ENCODE data around the gene ZNF581.

Gene ZNF581

DNA sequence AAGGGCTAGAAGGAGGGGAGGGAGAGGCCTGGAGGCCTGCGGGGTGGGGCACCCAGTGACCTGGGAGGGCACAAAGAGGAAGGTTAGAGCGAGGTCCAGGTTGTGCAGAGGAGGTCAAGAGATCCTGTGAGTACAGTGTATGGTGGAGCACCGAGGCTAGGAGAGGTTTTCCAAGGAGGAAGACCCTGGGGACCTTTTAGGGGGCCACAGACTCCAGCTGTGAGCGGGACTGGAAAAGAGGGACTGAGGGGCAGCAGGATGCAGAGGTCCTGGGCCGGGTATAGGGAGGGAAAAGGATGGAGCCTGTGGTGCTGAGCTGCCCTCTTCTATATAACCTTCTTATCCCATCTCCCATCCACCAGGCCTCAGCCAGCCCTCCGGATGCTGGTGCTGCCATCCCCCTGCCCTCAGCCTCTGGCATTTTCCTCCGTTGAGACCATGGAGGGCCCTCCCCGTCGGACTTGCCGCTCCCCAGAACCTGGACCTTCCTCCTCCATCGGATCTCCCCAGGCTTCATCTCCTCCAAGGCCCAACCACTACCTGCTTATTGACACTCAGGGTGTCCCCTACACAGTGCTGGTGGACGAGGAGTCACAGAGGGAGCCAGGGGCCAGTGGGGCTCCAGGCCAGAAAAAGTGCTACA lies 863 bp downstream of the ZNF581 start:
- no peaks in the 10 kb centered on the region for H3K9me3 ChIP-seq (ENCODE audit: control insufficient read depth, low read length)
- no peak overlapping the region for H2BK12ac ChIP-seq (ENCODE audit: low read length in 2 of 2)
- no peak overlapping the region for H3K23ac ChIP-seq (ENCODE audit: low read length in 2 of 2)
- H3K36me3 ChIP-seq (ENCODE audit: control insufficient read depth in 1 of 2, insufficient read depth in 2 of 2, low read depth in 1 of 2, low read length in 2 of 2) = peaks cover 17 to 25% of the 10 kb centered on the region in 2 experiments
- H2BK15ac ChIP-seq (ENCODE audit: low read depth, poor library complexity, severe bottlenecking) = peak overlapping the region; percentile 6
- H4K91ac ChIP-seq (ENCODE audit: low read length) = no peak overlapping the region
- H2BK5ac ChIP-seq (ENCODE audit: low read depth, low read length, poor library complexity, severe bottlenecking) = no peak overlapping the region
- peaks cover 42% of the 10 kb centered on the region for H3K4me1 ChIP-seq (ENCODE audit: control insufficient read depth, insufficient read depth, low read depth, low read length)
- no peak overlapping the region for H2AFZ ChIP-seq (ENCODE audit: low read depth, low read length)
- peaks cover 23% of the 10 kb centered on the region for H3K79me1 ChIP-seq (replicated peaks; ENCODE audit: low read length, poor library complexity, severe bottlenecking)
- H3K14ac ChIP-seq (ENCODE audit: low read length in 2 of 2) = peak overlapping the region in 1 of 2 experiments; percentile 26
- H4K8ac ChIP-seq (ENCODE audit: low read length) = peak overlapping the region; percentile 4
- H3K4me3 ChIP-seq (ENCODE audit: insufficient read depth in 1 of 2, low read depth in 1 of 2, low read length in 2 of 2) = peak overlapping the region; percentile 82 to 94
- peak overlapping the region in 1 of 2 experiments; percentile 19 for H3K4ac ChIP-seq (ENCODE audit: low read depth in 1 of 2, low read length in 2 of 2)
- DNase-seq = no peak
- no peak overlapping the region for H3K18ac ChIP-seq (ENCODE audit: low read depth in 1 of 2, low read length in 2 of 2)
- H2BK120ac ChIP-seq (ENCODE audit: low read depth, low read length) = no peak overlapping the region
- H3K9ac ChIP-seq (ENCODE audit: low read length) = peak overlapping the region; percentile 94
- 54% methylated on average over 10 of the region's 12 CpGs for WGBS
- no peaks in the 10 kb centered on the region for H3K27me3 ChIP-seq (ENCODE audit: control insufficient read depth in 1 of 2, insufficient read depth in 1 of 2, low read length in 2 of 2)
- H2AK5ac ChIP-seq (ENCODE audit: low read length, severe bottlenecking) = peak overlapping the region; percentile 38
- H3K27ac ChIP-seq (ENCODE audit: low read length, poor library complexity, severe bottlenecking) = peak overlapping the region; percentile 33
- H3K4me2 ChIP-seq (ENCODE audit: low read length, poor library complexity, severe bottlenecking) = peak overlapping the region; percentile 89

DNA sequence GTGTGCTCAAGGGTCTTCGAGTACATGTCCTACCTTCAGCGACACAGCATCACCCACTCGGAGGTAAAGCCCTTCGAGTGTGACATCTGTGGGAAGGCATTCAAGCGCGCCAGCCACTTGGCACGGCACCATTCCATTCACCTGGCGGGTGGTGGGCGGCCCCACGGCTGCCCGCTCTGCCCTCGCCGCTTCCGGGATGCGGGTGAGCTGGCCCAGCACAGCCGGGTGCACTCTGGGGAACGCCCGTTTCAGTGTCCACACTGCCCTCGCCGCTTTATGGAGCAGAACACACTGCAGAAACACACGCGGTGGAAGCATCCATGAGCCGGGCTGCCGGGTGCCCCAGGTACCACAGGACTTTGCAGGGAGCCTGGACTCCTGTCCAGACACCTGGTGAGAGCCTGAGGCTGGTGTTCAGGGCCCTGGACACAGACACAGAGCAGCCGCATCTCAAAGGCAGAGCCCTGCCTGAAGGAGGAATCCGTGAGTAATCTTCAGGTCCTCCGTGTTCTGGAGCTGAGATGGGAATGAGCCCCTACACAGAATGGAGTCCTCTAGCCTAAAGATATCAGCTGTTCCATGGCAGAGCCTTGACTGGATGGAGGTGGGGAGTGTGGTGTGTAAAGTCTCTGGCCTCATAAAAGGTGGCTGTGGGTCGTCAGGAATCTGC lies 1.5 kb downstream of the ZNF581 start:
- no peak overlapping the region for H2BK5ac ChIP-seq (ENCODE audit: low read depth, low read length, poor library complexity, severe bottlenecking)
- H3K18ac ChIP-seq (ENCODE audit: low read depth in 1 of 2, low read length in 2 of 2) = no peak overlapping the region
- H2AK5ac ChIP-seq (ENCODE audit: low read length, severe bottlenecking) = no peak overlapping the region
- H3K9ac ChIP-seq (ENCODE audit: low read length) = peak overlapping the region; percentile 94
- H2AFZ ChIP-seq (ENCODE audit: low read depth, low read length) = no peak overlapping the region
- no peak for DNase-seq
- H3K14ac ChIP-seq (ENCODE audit: low read length in 2 of 2) = no peak overlapping the region
- H3K4ac ChIP-seq (ENCODE audit: low read depth in 1 of 2, low read length in 2 of 2) = no peak overlapping the region
- 93% methylated on average over 28 of the region's 28 CpGs for WGBS
- no peak overlapping the region for H4K8ac ChIP-seq (ENCODE audit: low read length)
- no peaks in the 10 kb centered on the region for H3K9me3 ChIP-seq (ENCODE audit: control insufficient read depth, low read length)
- peaks cover 17 to 30% of the 10 kb centered on the region in 2 experiments for H3K36me3 ChIP-seq (ENCODE audit: control insufficient read depth in 1 of 2, insufficient read depth in 2 of 2, low read depth in 1 of 2, low read length in 2 of 2)
- H3K23ac ChIP-seq (ENCODE audit: low read length in 2 of 2) = no peak overlapping the region
- no peak overlapping the region for H2BK12ac ChIP-seq (ENCODE audit: low read length in 2 of 2)
- H2BK15ac ChIP-seq (ENCODE audit: low read depth, poor library complexity, severe bottlenecking) = no peak overlapping the region
- peaks cover 45% of the 10 kb centered on the region for H3K4me1 ChIP-seq (ENCODE audit: control insufficient read depth, insufficient read depth, low read depth, low read length)
- H4K91ac ChIP-seq (ENCODE audit: low read length) = no peak overlapping the region
- peak overlapping the region; percentile 28 to 94 for H3K4me3 ChIP-seq (ENCODE audit: insufficient read depth in 1 of 2, low read depth in 1 of 2, low read length in 2 of 2)
- H3K27ac ChIP-seq (ENCODE audit: low read length, poor library complexity, severe bottlenecking) = no peak overlapping the region
- H3K4me2 ChIP-seq (ENCODE audit: low read length, poor library complexity, severe bottlenecking) = peak overlapping the region; percentile 89
- H2BK120ac ChIP-seq (ENCODE audit: low read depth, low read length) = no peak overlapping the region
- no peaks in the 10 kb centered on the region for H3K27me3 ChIP-seq (ENCODE audit: control insufficient read depth in 1 of 2, insufficient read depth in 1 of 2, low read length in 2 of 2)
- peaks cover 27% of the 10 kb centered on the region for H3K79me1 ChIP-seq (replicated peaks; ENCODE audit: low read length, poor library complexity, severe bottlenecking)

DNA sequence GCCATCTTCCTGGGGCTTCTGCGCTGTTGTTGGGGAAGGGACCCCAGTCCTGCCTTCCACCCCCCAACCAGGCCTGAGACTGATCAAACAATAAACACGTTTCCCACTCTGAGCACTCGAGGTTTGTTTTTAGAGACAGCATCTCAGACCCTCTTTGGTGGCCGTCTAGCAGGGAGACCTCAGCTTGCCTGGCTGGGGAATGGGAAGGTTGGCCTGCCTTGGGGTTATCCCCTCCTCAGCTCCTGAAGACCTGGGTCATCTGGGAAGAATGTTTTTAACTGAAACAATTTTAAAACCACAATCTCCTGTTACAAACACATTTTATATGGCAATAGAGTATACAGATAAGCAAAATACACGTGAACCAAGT lies 2.0 kb downstream of the ZNF581 start:
- Histone ChIP-seq H3K4me3 (ENCODE audit: insufficient read depth in 1 of 2, low read depth in 1 of 2, low read length in 2 of 2) (no peak overlapping the region), H2BK120ac (ENCODE audit: low read depth, low read length) (no peak overlapping the region), H3K27ac (ENCODE audit: low read length, poor library complexity, severe bottlenecking) (no peak overlapping the region), H3K4ac (ENCODE audit: low read depth in 1 of 2, low read length in 2 of 2) (no peak overlapping the region), H3K36me3 (ENCODE audit: control insufficient read depth in 1 of 2, insufficient read depth in 2 of 2, low read depth in 1 of 2, low read length in 2 of 2) (peaks cover 17 to 31% of the 10 kb centered on the region in 2 experiments), H4K8ac (ENCODE audit: low read length) (no peak overlapping the region), H2AFZ (ENCODE audit: low read depth, low read length) (no peak overlapping the region), H3K14ac (ENCODE audit: low read length in 2 of 2) (no peak overlapping the region), H3K9ac (ENCODE audit: low read length) (peak overlapping the region; percentile 94), H4K91ac (ENCODE audit: low read length) (no peak overlapping the region), H3K9me3 (ENCODE audit: control insufficient read depth, low read length) (no peaks in the 10 kb centered on the region), H3K18ac (ENCODE audit: low read depth in 1 of 2, low read length in 2 of 2) (no peak overlapping the region), H3K79me1 (replicated peaks; ENCODE audit: low read length, poor library complexity, severe bottlenecking) (peaks cover 30% of the 10 kb centered on the region), H2BK5ac (ENCODE audit: low read depth, low read length, poor library complexity, severe bottlenecking) (no peak overlapping the region), H2BK12ac (ENCODE audit: low read length in 2 of 2) (no peak overlapping the region), H2BK15ac (ENCODE audit: low read depth, poor library complexity, severe bottlenecking) (no peak overlapping the region), H3K27me3 (ENCODE audit: control insufficient read depth in 1 of 2, insufficient read depth in 1 of 2, low read length in 2 of 2) (no peaks in the 10 kb centered on the region), H3K4me1 (ENCODE audit: control insufficient read depth, insufficient read depth, low read depth, low read length) (peaks cover 42% of the 10 kb centered on the region), H3K23ac (ENCODE audit: low read length in 2 of 2) (no peak overlapping the region), H2AK5ac (ENCODE audit: low read length, severe bottlenecking) (no peak overlapping the region), H3K4me2 (ENCODE audit: low read length, poor library complexity, severe bottlenecking) (no peak overlapping the region)
- WGBS = 93% methylated on average over 4 of the region's 5 CpGs
- DNase-seq = no peak

DNA sequence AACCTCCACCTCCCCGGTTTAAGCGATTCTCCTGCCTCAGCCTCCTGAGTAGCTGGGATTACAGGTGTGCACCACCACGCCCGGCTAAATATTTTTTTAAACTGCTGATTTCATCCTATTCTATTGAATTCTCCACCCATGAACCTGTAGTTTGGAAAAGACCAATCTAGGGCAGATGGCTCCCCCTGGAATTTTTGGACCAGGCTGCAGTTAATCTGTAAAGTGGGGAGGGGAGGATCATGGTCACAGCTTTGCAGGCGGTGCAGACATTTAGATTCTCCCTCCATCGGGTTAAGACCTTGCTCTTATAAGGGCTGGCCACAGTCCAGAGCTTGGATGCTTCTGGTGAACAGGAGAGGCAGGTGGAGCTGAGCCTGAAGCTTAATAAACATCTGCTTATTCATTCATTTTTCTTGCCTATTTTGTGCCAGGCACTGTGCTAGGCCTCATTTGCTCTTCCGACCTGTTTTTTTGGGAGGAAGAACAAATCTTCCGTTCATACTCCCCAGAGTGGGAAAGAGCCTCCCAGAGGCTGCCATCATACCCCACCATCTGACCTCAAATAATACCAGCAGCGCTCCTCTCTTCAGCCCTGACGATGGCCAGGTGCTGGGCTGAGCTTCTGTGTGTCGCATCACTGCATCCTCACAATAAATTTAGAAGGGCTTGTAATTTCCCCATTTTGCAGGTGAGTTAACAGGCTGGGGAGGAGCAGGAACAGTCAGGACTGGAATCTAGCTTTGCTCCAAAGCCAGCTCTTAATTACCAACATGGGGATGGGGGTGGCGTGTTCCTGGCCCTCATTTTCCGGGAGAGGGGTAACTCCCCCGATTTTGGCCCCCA lies 3.7 kb downstream of the ZNF581 start:
- Histone ChIP-seq H3K9me3 (ENCODE audit: control insufficient read depth, low read length) (no peaks in the 10 kb centered on the region), H3K4ac (ENCODE audit: low read depth in 1 of 2, low read length in 2 of 2) (peak overlapping the region in 1 of 2 experiments; percentile 81), H3K4me3 (ENCODE audit: insufficient read depth in 1 of 2, low read depth in 1 of 2, low read length in 2 of 2) (peak overlapping the region; percentile 83 to 88), H4K91ac (ENCODE audit: low read length) (peak overlapping the region; percentile 55), H2BK5ac (ENCODE audit: low read depth, low read length, poor library complexity, severe bottlenecking) (no peak overlapping the region), H2AK5ac (ENCODE audit: low read length, severe bottlenecking) (peak overlapping the region; percentile 60), H3K4me1 (ENCODE audit: control insufficient read depth, insufficient read depth, low read depth, low read length) (peaks cover 41% of the 10 kb centered on the region), H3K27ac (ENCODE audit: low read length, poor library complexity, severe bottlenecking) (peak overlapping the region; percentile 59), H4K8ac (ENCODE audit: low read length) (peak overlapping the region; percentile 90), H2AFZ (ENCODE audit: low read depth, low read length) (no peak overlapping the region), H3K23ac (ENCODE audit: low read length in 2 of 2) (peak overlapping the region in 1 of 2 experiments; percentile 23), H3K4me2 (ENCODE audit: low read length, poor library complexity, severe bottlenecking) (peak overlapping the region; percentile 76), H3K18ac (ENCODE audit: low read depth in 1 of 2, low read length in 2 of 2) (peak overlapping the region; percentile 54 to 63), H3K36me3 (ENCODE audit: control insufficient read depth in 1 of 2, insufficient read depth in 2 of 2, low read depth in 1 of 2, low read length in 2 of 2) (peaks cover 21 to 47% of the 10 kb centered on the region in 2 experiments), H3K9ac (ENCODE audit: low read length) (peak overlapping the region; percentile 87), H3K14ac (ENCODE audit: low read length in 2 of 2) (peak overlapping the region in 1 of 2 experiments; percentile 61), H2BK15ac (ENCODE audit: low read depth, poor library complexity, severe bottlenecking) (peak overlapping the region; percentile 33), H3K79me1 (replicated peaks; ENCODE audit: low read length, poor library complexity, severe bottlenecking) (peaks cover 41% of the 10 kb centered on the region), H2BK12ac (ENCODE audit: low read length in 2 of 2) (peak overlapping the region in 1 of 2 experiments; percentile 29), H2BK120ac (ENCODE audit: low read depth, low read length) (no peak overlapping the region), H3K27me3 (ENCODE audit: control insufficient read depth in 1 of 2, insufficient read depth in 1 of 2, low read length in 2 of 2) (no peaks in the 10 kb centered on the region)
- DNase-seq = no peak
- 48% methylated on average over 8 of the region's 14 CpGs for whole genome bisulfite sequencing

Measured in mesenchymal stem cell (in vitro differentiated cells and primary cell).